ENCODE results near the gene FAM114A1.

FAM114A1 gene

GRCh38 chr4:38867478-38868058, at the start of gene FAM114A1:
Gene FAM114A1, plus strand, starts transcription at chr4:38867806. Its CDS starts 10,273 bp downstream, at chr4:38878079.
- in situ Hi-C loops (cut with HindIII; ENCODE audit: low sequenced_read_pairs): no loop called here

DNA sequence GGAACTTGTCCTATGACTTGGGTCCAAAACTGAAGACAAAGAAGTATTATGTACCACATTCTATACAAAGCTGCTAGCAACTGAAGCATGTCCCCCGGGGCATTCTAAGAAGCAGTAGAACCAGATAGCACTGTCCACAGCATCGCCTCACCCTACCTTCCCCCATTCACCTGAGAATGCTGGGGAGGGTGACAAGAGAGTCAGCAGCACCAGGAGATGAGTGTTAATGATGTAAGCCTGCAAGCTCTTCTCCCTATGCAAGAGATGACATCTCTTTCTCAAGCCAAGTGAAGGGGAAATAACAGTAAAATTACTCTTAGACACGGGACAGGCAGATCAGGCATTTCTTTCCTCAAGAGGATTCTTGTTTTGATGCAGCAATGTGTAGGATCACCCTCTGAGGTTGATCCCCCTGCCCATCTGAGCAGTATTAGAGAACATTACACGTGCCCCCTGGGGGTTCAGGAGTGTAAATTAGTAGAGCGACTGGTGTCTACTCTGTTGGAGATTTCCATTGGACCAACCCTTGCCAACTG, 49.1 kb upstream of the FAM114A1 start:
- in situ Hi-C loops (cut with HindIII; ENCODE audit: low sequenced_read_pairs): no loop called here

DNA sequence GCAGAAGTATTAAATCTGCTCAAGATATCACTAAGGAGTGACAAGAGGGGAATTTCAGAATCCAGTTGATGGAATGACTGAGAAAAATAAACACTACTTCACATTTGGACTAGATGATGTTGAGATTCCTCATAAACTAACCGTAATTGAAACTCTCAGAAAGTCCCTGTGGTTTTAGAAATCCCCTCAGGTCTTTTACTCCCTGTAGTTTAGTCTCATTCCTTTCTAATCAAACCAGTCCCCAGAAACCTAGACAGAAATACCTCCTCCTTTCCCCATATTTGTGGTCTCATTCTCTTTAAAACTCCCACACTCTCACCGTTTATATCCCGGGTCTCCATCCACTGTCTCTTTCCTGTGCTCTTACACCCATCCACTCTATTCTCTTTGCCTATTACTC, 48.0 kb upstream of the FAM114A1 start:
- in situ Hi-C loops (cut with HindIII; ENCODE audit: low sequenced_read_pairs): no loop called here

- in situ Hi-C loops (cut with HindIII; ENCODE audit: low sequenced_read_pairs): no loop called here
These were observed 47.1 kb upstream of the FAM114A1 start for GRCh38 chr4:38820329-38821061.

- in situ Hi-C loops (cut with HindIII; ENCODE audit: low sequenced_read_pairs): no loop called here
These were observed 45.9 kb upstream of the FAM114A1 start for GRCh38 chr4:38821739-38822138.

GRCh38 chr4:38822748-38823303, 44.8 kb upstream of the FAM114A1 start:
- in situ Hi-C loops (cut with HindIII; ENCODE audit: low sequenced_read_pairs): no loop called here

DNA sequence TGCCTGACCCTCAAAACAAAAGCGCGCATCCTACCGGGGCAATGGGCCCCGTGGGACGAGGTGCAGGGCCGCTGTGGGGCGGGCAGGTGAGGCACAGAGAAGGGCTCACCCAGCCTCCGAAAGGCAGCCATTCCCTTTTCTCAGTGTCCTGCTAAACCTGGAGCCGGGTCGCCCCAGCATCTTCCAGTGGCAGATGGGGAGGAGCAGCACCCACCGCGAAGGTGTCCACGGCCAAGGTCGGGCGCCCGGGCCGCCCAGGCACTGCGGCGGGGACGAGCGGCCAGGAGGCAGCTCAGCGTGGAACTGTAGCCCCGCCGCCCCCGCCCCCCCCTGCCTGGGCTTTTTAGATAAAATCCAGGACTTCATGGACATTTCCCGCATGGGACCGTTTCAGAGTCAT, 43.8 kb upstream of the FAM114A1 start:
- in situ Hi-C loops (cut with HindIII; ENCODE audit: low sequenced_read_pairs): no loop called here

GRCh38 chr4:38829237-38829636, 38.4 kb upstream of the FAM114A1 start:
- in situ Hi-C loops (cut with HindIII; ENCODE audit: low sequenced_read_pairs): no loop called here

DNA sequence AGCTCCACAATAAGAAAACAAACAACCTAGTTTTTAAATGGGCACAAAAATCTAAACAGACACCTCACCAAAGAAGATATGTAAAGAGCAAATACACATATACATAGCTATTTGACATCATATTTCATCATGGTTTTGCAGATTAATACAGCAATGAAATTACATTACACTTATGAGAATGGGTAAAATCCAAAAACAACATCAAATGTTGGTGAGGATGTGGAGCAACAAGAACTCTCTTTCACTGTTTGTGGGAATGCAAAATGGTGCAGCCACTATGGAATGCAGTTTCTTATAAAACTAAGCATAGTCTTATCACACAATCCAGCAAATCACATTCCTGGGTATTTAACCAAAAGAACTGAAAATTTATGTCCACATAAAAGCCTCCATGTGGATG, 36.0 kb upstream of the FAM114A1 start:
- in situ Hi-C loops (cut with HindIII; ENCODE audit: low sequenced_read_pairs): no loop called here

GRCh38 chr4:38832206-38832605, 35.4 kb upstream of the FAM114A1 start:
- in situ Hi-C loops (cut with HindIII; ENCODE audit: low sequenced_read_pairs): no loop called here

DNA sequence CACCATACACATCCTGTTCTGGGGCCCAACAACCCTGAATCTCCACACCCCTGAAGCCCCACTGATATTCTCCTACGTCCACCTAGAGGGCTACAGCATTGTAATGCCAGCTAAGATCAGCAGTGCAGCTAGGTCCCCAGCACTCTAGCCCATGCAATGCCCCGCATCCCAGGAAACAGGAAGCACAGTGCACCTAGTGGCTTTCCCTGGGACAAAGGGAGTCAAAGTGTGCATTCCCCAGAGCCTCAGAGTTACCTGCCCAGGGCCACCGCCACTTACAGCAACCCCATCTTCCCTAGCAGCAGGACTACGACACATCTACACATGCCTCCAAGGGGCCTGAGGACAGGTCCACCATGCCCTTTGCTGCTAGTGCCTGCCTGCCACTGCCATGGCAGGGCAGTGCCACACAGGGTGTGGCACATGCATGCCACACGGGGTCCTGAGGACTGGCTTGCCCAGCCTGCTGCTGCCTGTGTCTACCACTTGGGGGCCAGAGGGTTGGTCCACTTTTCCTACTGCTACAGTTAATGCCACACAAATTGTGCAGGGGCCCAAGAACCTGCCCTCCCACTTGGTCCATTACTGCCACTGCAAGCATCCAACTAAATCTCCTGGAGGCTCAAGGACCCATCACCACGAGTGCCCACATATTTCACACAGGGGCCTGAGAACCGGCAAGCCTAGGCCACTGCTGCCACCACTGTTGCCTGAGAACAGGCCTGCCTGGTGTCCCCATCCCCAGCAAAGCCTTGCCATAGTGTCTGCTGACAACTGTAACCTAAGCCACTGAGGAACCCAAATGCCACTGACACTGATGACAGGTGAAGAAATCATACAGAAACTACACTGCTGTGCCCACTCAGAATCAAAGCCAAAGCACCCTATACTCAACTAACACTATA, 34.7 kb upstream of the FAM114A1 start:
- in situ Hi-C loops (cut with HindIII; ENCODE audit: low sequenced_read_pairs): no loop called here

DNA sequence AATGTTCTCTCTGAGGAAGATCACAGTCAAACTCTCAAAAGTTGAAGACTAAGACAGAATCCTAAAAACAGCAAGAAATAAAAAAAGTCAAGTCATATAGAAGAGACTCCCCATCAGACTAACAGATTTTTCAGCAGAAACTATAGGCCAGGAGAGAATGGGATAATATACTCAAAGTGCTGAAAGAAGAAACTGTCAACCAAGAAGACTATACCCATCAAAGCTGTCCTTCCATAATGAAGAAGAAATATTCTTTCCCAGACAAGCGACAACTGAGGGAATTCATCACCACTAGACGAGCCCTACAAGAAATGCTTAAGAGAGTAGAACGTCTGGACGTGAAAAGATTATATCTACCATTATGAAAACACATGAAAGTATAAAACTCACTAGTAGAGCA, 33.0 kb upstream of the FAM114A1 start:
- in situ Hi-C loops (cut with HindIII; ENCODE audit: low sequenced_read_pairs): no loop called here

DNA sequence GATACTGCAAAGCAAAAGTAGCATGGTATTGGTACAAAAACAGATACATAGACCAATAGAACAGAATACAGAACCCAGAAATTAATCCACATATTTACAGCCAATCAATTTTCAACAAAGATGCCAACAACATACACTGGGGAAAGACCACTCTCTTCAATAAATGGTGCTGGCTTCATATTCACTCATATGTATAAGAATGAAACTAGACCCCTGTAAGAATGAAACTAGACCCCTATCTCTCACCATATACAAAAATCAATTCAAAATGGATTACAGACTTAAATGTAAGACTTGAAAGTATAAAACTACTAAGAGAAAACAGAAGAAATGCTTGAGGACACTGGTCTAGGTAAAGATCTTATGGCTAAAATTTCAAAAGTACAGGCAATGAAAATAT, 30.3 kb upstream of the FAM114A1 start:
- in situ Hi-C loops (cut with HindIII; ENCODE audit: low sequenced_read_pairs): no loop called here

- in situ Hi-C loops (cut with HindIII; ENCODE audit: low sequenced_read_pairs): no loop called here
These were observed 29.8 kb upstream of the FAM114A1 start for GRCh38 chr4:38837849-38838248.

DNA sequence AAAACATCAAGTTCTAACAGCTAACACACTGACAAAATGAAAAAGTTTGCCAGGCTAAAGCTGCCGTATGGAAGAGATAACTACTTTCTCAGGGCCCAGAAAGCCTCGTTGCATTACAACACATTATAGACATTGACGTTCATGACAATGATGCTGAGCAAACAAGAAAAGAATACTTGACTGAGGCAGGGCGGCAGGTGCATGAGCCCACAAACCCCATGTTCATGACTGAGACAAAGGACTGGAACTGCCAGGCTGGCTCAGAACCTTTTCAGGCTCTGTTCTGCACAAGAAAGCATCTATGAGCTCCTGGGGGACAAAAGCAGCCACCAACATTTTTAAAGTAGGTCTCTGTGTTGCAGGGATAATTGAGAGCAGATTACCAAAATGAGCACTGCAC, 24.6 kb upstream of the FAM114A1 start:
- in situ Hi-C loops (cut with HindIII; ENCODE audit: low sequenced_read_pairs): no loop called here

DNA sequence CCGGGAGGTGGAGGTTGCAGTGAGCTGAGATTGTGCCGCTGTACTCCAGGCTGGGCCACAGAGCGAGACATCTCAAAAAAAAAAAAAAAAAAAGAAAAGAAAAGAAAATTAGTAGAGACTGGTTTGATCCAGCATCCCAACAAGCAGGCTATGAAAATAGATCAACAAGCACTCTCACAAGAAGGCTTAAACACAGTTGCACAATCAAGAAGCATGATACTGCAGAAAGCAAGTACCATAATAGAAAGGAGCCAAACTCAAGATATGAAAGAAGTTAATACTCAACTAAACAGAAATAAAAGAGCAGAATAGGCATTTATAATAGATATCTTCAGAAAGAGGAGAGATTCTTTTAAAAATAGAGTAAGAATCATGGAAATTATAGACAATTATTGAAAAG, 21.6 kb upstream of the FAM114A1 start:
- in situ Hi-C loops (cut with HindIII; ENCODE audit: low sequenced_read_pairs): no loop called here

GRCh38 chr4:38855466-38855865, 12.1 kb upstream of the FAM114A1 start:
- in situ Hi-C loops (cut with HindIII; ENCODE audit: low sequenced_read_pairs): no loop called here

DNA sequence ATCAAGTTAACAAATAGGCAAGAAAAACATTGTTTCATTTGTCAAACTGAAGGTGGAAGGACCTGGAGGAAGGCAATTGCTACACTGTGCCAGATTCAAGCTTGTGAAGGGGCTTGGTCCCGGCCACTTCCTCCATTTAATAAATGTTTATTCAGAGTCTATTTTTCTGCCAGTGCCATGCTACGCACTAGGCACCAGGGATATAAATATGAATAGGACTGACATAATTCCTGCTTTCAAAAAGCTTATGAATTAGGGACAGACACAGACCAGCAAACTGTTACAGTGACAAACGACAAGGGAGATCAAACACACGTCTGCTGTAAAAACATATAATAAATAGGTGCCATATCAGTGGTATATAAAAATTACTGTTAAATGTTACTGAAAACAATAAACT, 11.6 kb upstream of the FAM114A1 start:
- in situ Hi-C loops (cut with HindIII; ENCODE audit: low sequenced_read_pairs): no loop called here

GRCh38 chr4:38856524-38857337, 10.9 kb upstream of the FAM114A1 start, which contains the start of gene TLR6:
Gene TLR6, minus strand, starts transcription at chr4:38856817. Its CDS starts 27,344 bp downstream, at chr4:38829473.
- in situ Hi-C loops (cut with HindIII; ENCODE audit: low sequenced_read_pairs): no loop called here
